ENCODE measurements around the gene PCED1B. TPM values are rescaled to one million over a fixed set of nuclear protein-coding genes. Genes with fewer than 3 reads are reported as not detected.

Gene PCED1B
- total and polyA plus RNA-seq, 4 experiments from 2014 or later, result 44.3 to 74.6 (median 47.8) TPM

GRCh38 chr12:47079981-47080724 lies 732 bp downstream of the PCED1B start:
- H3K27me3 Mint-ChIP-seq, result peaks cover 0 to 1% of the 10 kb centered on the region in 2 donors
- H3K4me1 Mint-ChIP-seq, result peaks cover 58 to 90% (median 72%) of the 10 kb centered on the region in 4 donors
- H3K4me3 Mint-ChIP-seq, result peak overlapping the region; percentile 93 to 99 (median 98)
- Histone ChIP-seq H3K4me1 (ENCODE audit: insufficient read depth, low read length) (peaks cover 72% of the 10 kb centered on the region), H3K4me3 (ENCODE audit: low read length in 2 of 2) (peak overlapping the region; percentile 91 to 92), H3K9me3 (ENCODE audit: control insufficient read depth in 1 of 2, low read length in 2 of 2) (no peaks in the 10 kb centered on the region), H3K27ac (ENCODE audit: low read depth, low read length) (peak overlapping the region; percentile 74), H3K27me3 (ENCODE audit: insufficient read depth, low read length) (no peaks in the 10 kb centered on the region), H3K36me3 (ENCODE audit: insufficient read depth, low read length) (no peaks in the 10 kb centered on the region)
- CTCF ChIA-PET (ENCODE audit: partially characterized antibody), result interaction anchor here (0.6 to 7.8 kb wide), 18 partner anchors 10 to 662 kb away, joined by 3 to 71 read pairs (median 4); no protein-coding TSS in a partner anchor
- H3K9me3 Mint-ChIP-seq, result no peaks in the 10 kb centered on the region
- H3K27ac Mint-ChIP-seq, result peak overlapping the region; percentile 92 to 99 (median 98)
- POLR2A ChIA-PET (ENCODE audit: partially characterized antibody), result interaction anchor here (0.6 to 9.5 kb wide), 39 partner anchors 10 to 811 kb away, joined by 3 to 154 read pairs (median 5); partner anchors contain the start of gene SLC38A1
- DNase-seq, result peak; percentile 27 to 53 (median 29)
- intact Hi-C loops (cut with micrococcal nuclease), result loop anchor here (1.0 to 5.0 kb wide), 6 partner anchors 47 to 317 kb away; no protein-coding TSS in a partner anchor
- H3K36me3 Mint-ChIP-seq, result peaks cover 0 to 15% of the 10 kb centered on the region in 2 donors

GRCh38 chr12:47080725-47081502 lies 1.5 kb downstream of the PCED1B start:
- peak; percentile 47 to 70 (median 53) for DNase-seq
- H3K4me3 Mint-ChIP-seq, result peak overlapping the region; percentile 93 to 99 (median 98)
- H3K4me1 ChIP-seq (ENCODE audit: insufficient read depth, low read length), result peaks cover 80% of the 10 kb centered on the region
- ChIA-PET CTCF (ENCODE audit: partially characterized antibody) (interaction anchor here (0.7 to 7.8 kb wide), 10 partner anchors 11 to 315 kb away, joined by 3 to 71 read pairs (median 8); no protein-coding TSS in a partner anchor), POLR2A (ENCODE audit: partially characterized antibody) (interaction anchor here (1.0 to 9.5 kb wide), 22 partner anchors 10 to 812 kb away, joined by 3 to 154 read pairs (median 10); partner anchors contain the start of gene SLC38A1)
- no peaks in the 10 kb centered on the region for H3K9me3 Mint-ChIP-seq
- no peaks in the 10 kb centered on the region for H3K27me3 ChIP-seq (ENCODE audit: insufficient read depth, low read length)
- peak overlapping the region; percentile 92 to 99 (median 98) for H3K27ac Mint-ChIP-seq
- peak overlapping the region; percentile 91 to 92 for H3K4me3 ChIP-seq (ENCODE audit: low read length in 2 of 2)
- H3K36me3 Mint-ChIP-seq, result peaks cover 0 to 15% of the 10 kb centered on the region in 2 donors
- H3K27ac ChIP-seq (ENCODE audit: low read depth, low read length), result peak overlapping the region; percentile 74
- intact Hi-C loops (cut with micrococcal nuclease), result loop anchor here (1.0 to 5.0 kb wide), 2 partner anchors 66 to 112 kb away; no protein-coding TSS in a partner anchor
- H3K4me1 Mint-ChIP-seq, result peaks cover 65 to 95% (median 79%) of the 10 kb centered on the region in 4 donors
- H3K36me3 ChIP-seq (ENCODE audit: insufficient read depth, low read length), result no peaks in the 10 kb centered on the region
- no peaks in the 10 kb centered on the region for H3K9me3 ChIP-seq (ENCODE audit: control insufficient read depth in 1 of 2, low read length in 2 of 2)
- H3K27me3 Mint-ChIP-seq, result peaks cover 0 to 1% of the 10 kb centered on the region in 2 donors

- peaks cover 0 to 15% of the 10 kb centered on the region in 2 donors for H3K36me3 Mint-ChIP-seq
- peaks cover 78% of the 10 kb centered on the region for H3K4me1 ChIP-seq (ENCODE audit: insufficient read depth, low read length)
- H3K27me3 Mint-ChIP-seq, result peaks cover 0 to 1% of the 10 kb centered on the region in 2 donors
- CTCF ChIA-PET (ENCODE audit: partially characterized antibody), result interaction anchor here (0.9 to 7.8 kb wide), 7 partner anchors 12 to 314 kb away, joined by 3 to 71 read pairs (median 6); no protein-coding TSS in a partner anchor
- peaks cover 62 to 83% (median 73%) of the 10 kb centered on the region in 4 donors for H3K4me1 Mint-ChIP-seq
- POLR2A ChIA-PET (ENCODE audit: partially characterized antibody), result interaction anchor here (0.9 to 9.5 kb wide), 12 partner anchors 9 to 813 kb away, joined by 3 to 154 read pairs (median 6); partner anchors contain the start of gene SLC38A1
- peak overlapping the region in 6 of 8 donors; percentile 3 to 97 (median 22) for H3K4me3 Mint-ChIP-seq
- H3K27ac Mint-ChIP-seq, result peak overlapping the region; percentile 16 to 99 (median 68)
- no peaks in the 10 kb centered on the region for H3K27me3 ChIP-seq (ENCODE audit: insufficient read depth, low read length)
- H3K9me3 Mint-ChIP-seq, result no peaks in the 10 kb centered on the region
- H3K4me3 ChIP-seq (ENCODE audit: low read length in 2 of 2), result no peak overlapping the region
- no peaks in the 10 kb centered on the region for H3K9me3 ChIP-seq (ENCODE audit: control insufficient read depth in 1 of 2, low read length in 2 of 2)
- no peak for DNase-seq
- H3K36me3 ChIP-seq (ENCODE audit: insufficient read depth, low read length), result no peaks in the 10 kb centered on the region
- H3K27ac ChIP-seq (ENCODE audit: low read depth, low read length), result no peak overlapping the region
- intact Hi-C loops (cut with micrococcal nuclease), result loop anchor here (5.0 kb wide), 1 partner anchor 65 kb away; no protein-coding TSS in a partner anchor
Measured at GRCh38 chr12:47082283-47082682, 2.9 kb downstream of the PCED1B start.

- ChIA-PET POLR2A (ENCODE audit: partially characterized antibody) (interaction anchor here (0.6 to 9.5 kb wide), 15 partner anchors 9 to 814 kb away, joined by 3 to 154 read pairs (median 5); partner anchors contain the start of gene SLC38A1), CTCF (ENCODE audit: partially characterized antibody) (interaction anchor here (0.9 to 7.8 kb wide), 8 partner anchors 12 to 313 kb away, joined by 3 to 71 read pairs (median 6); no protein-coding TSS in a partner anchor)
- H3K27me3 ChIP-seq (ENCODE audit: insufficient read depth, low read length), result no peaks in the 10 kb centered on the region
- intact Hi-C loops (cut with micrococcal nuclease), result loop anchor here (5.0 kb wide), 1 partner anchor 64 kb away; no protein-coding TSS in a partner anchor
- no peak overlapping the region for H3K27ac ChIP-seq (ENCODE audit: low read depth, low read length)
- Mint-ChIP-seq H3K9me3 (no peaks in the 10 kb centered on the region), H3K4me3 (peak overlapping the region in 5 of 8 donors; percentile 0 to 59 (median 33)), H3K36me3 (peaks cover 0 to 15% of the 10 kb centered on the region in 2 donors), H3K27ac (peak overlapping the region; percentile 14 to 99 (median 88)), H3K4me1 (peaks cover 56 to 76% (median 67%) of the 10 kb centered on the region in 4 donors), H3K27me3 (peaks cover 0 to 1% of the 10 kb centered on the region in 2 donors)
- no peaks in the 10 kb centered on the region for H3K9me3 ChIP-seq (ENCODE audit: control insufficient read depth in 1 of 2, low read length in 2 of 2)
- DNase-seq, result no peak
- no peak overlapping the region for H3K4me3 ChIP-seq (ENCODE audit: low read length in 2 of 2)
- peaks cover 71% of the 10 kb centered on the region for H3K4me1 ChIP-seq (ENCODE audit: insufficient read depth, low read length)
- H3K36me3 ChIP-seq (ENCODE audit: insufficient read depth, low read length), result no peaks in the 10 kb centered on the region
Measured at GRCh38 chr12:47082796-47083621, 3.6 kb downstream of the PCED1B start.

GRCh38 chr12:47084172-47084571 lies 4.8 kb downstream of the PCED1B start:
- H3K4me1 ChIP-seq (ENCODE audit: insufficient read depth, low read length), result peaks cover 60% of the 10 kb centered on the region
- peaks cover 49 to 64% (median 56%) of the 10 kb centered on the region in 4 donors for H3K4me1 Mint-ChIP-seq
- intact Hi-C loops (cut with micrococcal nuclease), result loop anchor here (5.0 kb wide), 1 partner anchor 63 kb away; no protein-coding TSS in a partner anchor
- no peaks in the 10 kb centered on the region for H3K9me3 Mint-ChIP-seq
- ChIA-PET CTCF (ENCODE audit: partially characterized antibody) (interaction anchor here (1.0 to 7.8 kb wide), 4 partner anchors 14 to 312 kb away, joined by 4 to 71 read pairs (median 28); no protein-coding TSS in a partner anchor), POLR2A (ENCODE audit: partially characterized antibody) (interaction anchor here (0.6 to 9.5 kb wide), 4 partner anchors 109 to 225 kb away, joined by 3 to 154 read pairs (median 66); no protein-coding TSS in a partner anchor)
- peaks cover 0 to 11% of the 10 kb centered on the region in 2 donors for H3K36me3 Mint-ChIP-seq
- peak overlapping the region in 6 of 8 donors; percentile 23 to 81 (median 65) for H3K4me3 Mint-ChIP-seq
- no peak overlapping the region for H3K27ac ChIP-seq (ENCODE audit: low read depth, low read length)
- peaks cover 0 to 1% of the 10 kb centered on the region in 2 donors for H3K27me3 Mint-ChIP-seq
- H3K4me3 ChIP-seq (ENCODE audit: low read length in 2 of 2), result no peak overlapping the region
- peak overlapping the region; percentile 43 to 99 (median 93) for H3K27ac Mint-ChIP-seq
- no peaks in the 10 kb centered on the region for H3K36me3 ChIP-seq (ENCODE audit: insufficient read depth, low read length)
- no peaks in the 10 kb centered on the region for H3K9me3 ChIP-seq (ENCODE audit: control insufficient read depth in 1 of 2, low read length in 2 of 2)
- H3K27me3 ChIP-seq (ENCODE audit: insufficient read depth, low read length), result no peaks in the 10 kb centered on the region
- DNase-seq, result no peak
